ENCODE measurements around the gene SHPK.

SHPK gene

GRCh38 chr17:3627769-3628167 lies 8.3 kb downstream of the SHPK start:
- H3K36me3 ChIP-seq, result peaks cover 3% of the 10 kb centered on the region; the same call in 1 of the 2 replicates
- no peak overlapping the region for H3K4me3 ChIP-seq (ENCODE audit: low read depth, low read length)
- TF ChIP-seq CTCF (IDR thresholded peaks at IDR 0.05; ENCODE audit: low read depth, low read length), result no peak
- H3K9me3 ChIP-seq, result no peaks in the 10 kb centered on the region
- H3K4me1 ChIP-seq, result no peaks in the 10 kb centered on the region
- DNase-seq, result no peak
- no peaks in the 10 kb centered on the region for H3K27me3 ChIP-seq

GRCh38 chr17:3626831-3627768 lies 8.9 kb downstream of the SHPK start:
- peaks cover 3% of the 10 kb centered on the region; the same call in 1 of the 2 replicates for H3K36me3 ChIP-seq
- no peak overlapping the region for H3K4me3 ChIP-seq (ENCODE audit: low read depth, low read length)
- no peaks in the 10 kb centered on the region for H3K4me1 ChIP-seq
- H3K9me3 ChIP-seq, result no peaks in the 10 kb centered on the region
- H3K27me3 ChIP-seq, result no peaks in the 10 kb centered on the region
- no peak for DNase-seq
- no peak for TF ChIP-seq CTCF (IDR thresholded peaks at IDR 0.05; ENCODE audit: low read depth, low read length)

GRCh38 chr17:3622977-3623594 lies 13.0 kb downstream of the SHPK start:
- H3K4me1 ChIP-seq, result no peaks in the 10 kb centered on the region
- TF ChIP-seq CTCF (IDR thresholded peaks at IDR 0.05; ENCODE audit: low read depth, low read length), result no peak
- no peaks in the 10 kb centered on the region for H3K9me3 ChIP-seq
- DNase-seq, result no peak
- H3K36me3 ChIP-seq, result peaks cover 3% of the 10 kb centered on the region; the same call in 1 of the 2 replicates
- H3K27me3 ChIP-seq, result no peaks in the 10 kb centered on the region
- no peak overlapping the region for H3K4me3 ChIP-seq (ENCODE audit: low read depth, low read length)

GRCh38 chr17:3621146-3621720 lies 14.8 kb downstream of the SHPK start:
- Histone ChIP-seq H3K36me3 (peaks cover 3% of the 10 kb centered on the region; the same call in 1 of the 2 replicates), H3K9me3 (no peaks in the 10 kb centered on the region)

GRCh38 chr17:3615160-3615870 lies 20.7 kb downstream of the SHPK start:
- H3K4me3 ChIP-seq (ENCODE audit: low read depth, low read length), result no peak overlapping the region
- no peaks in the 10 kb centered on the region for H3K27me3 ChIP-seq
- H3K9me3 ChIP-seq, result no peaks in the 10 kb centered on the region
- no peak for DNase-seq
- H3K4me1 ChIP-seq, result no peaks in the 10 kb centered on the region
- H3K36me3 ChIP-seq, result no peaks in the 10 kb centered on the region
- TF ChIP-seq CTCF (IDR thresholded peaks at IDR 0.05; ENCODE audit: low read depth, low read length), result no peak

More at GRCh38 chr17:3621146-3621720, 14.8 kb downstream of the SHPK start:
- no peak for TF ChIP-seq CTCF (IDR thresholded peaks at IDR 0.05; ENCODE audit: low read depth, low read length)
- Histone ChIP-seq H3K4me1 (no peaks in the 10 kb centered on the region), H3K27me3 (no peaks in the 10 kb centered on the region), H3K4me3 (ENCODE audit: low read depth, low read length) (no peak overlapping the region)
- DNase-seq, result no peak

All from BE2C (cell line).